Chondrocyte (in vitro differentiated cells): Measurements from ENCODE around the gene GUSB. TPM values are rescaled to one million over a fixed set of nuclear protein-coding genes. Genes with fewer than 3 reads are reported as not detected.
"Not testable (repeated sequence)": the region's sequence is repeated elsewhere in the genome, so short reads cannot be mapped to it uniquely, and the experiment has no call there.

Experiments used
- DNase-seq: peaks from one replicate; pipeline ENCODE4 v3.0.0; 2021; ENCODE audit warnings: mixed read lengths, low spot score
- H3K27ac Mint-ChIP-seq: one replicate; pipeline ENCODE4 v1.8.0; 2021; ENCODE audit warnings: mild to moderate bottlenecking, moderate library complexity, mixed read lengths; ENCODE audit not compliant: unreplicated experiment
- H3K27me3 Mint-ChIP-seq: 2 replicates; pipeline ENCODE4 v1.8.0; 2021; ENCODE audit warnings: low read depth, mixed read lengths
- H3K36me3 Mint-ChIP-seq: 2 replicates; pipeline ENCODE4 v1.8.0; 2021; ENCODE audit warnings: low read depth, mixed read lengths
- H3K4me1 Mint-ChIP-seq: 2 replicates; pipeline ENCODE4 v1.8.0; 2021; ENCODE audit warnings: low read depth, mild to moderate bottlenecking, mixed read lengths
- H3K4me3 Mint-ChIP-seq: one replicate; pipeline ENCODE4 v1.8.0; 2021; ENCODE audit warnings: mild to moderate bottlenecking, moderate library complexity, mixed read lengths; ENCODE audit not compliant: unreplicated experiment
- H3K9me3 Mint-ChIP-seq: 2 replicates; pipeline ENCODE4 v1.8.0; 2021; ENCODE audit warnings: low read depth, mixed read lengths
- CTCF ChIP-seq: fragments of 200-600 bp; sonication (generic); IDR thresholded peaks from 2 replicates; pipeline ENCODE4 v1.5.0; 2021; ENCODE audit warnings: antibody characterized with exemption, mild to moderate bottlenecking, moderate library complexity
- total RNA-seq: library from RNA; stranded (reverse); gene quantifications from 3 replicates; pipeline ENCODE4 v1.2.1, GENCODE V29; 2021

Gene GUSB
- total RNA-seq, 1 donor from 2014 or later, result 27.3 TPM

- no peak overlapping the region for H3K4me3 Mint-ChIP-seq
- H3K4me1 Mint-ChIP-seq, result no peaks in the 10 kb centered on the region
- no peaks in the 10 kb centered on the region for H3K27me3 Mint-ChIP-seq
- no peak for DNase-seq
- no peaks in the 10 kb centered on the region for H3K9me3 Mint-ChIP-seq
- H3K27ac Mint-ChIP-seq, result no peak overlapping the region
- no peak for TF ChIP-seq CTCF
- H3K36me3 Mint-ChIP-seq, result no peaks in the 10 kb centered on the region
Measured at GRCh38 chr7:66007232-66007631, 25.2 kb upstream of the GUSB start.

- not testable (repeated sequence) for H3K9me3 Mint-ChIP-seq, H3K36me3 Mint-ChIP-seq, H3K4me3 Mint-ChIP-seq, H3K27me3 Mint-ChIP-seq, H3K27ac Mint-ChIP-seq, H3K4me1 Mint-ChIP-seq, DNase-seq
Measured at GRCh38 chr7:66005115-66005671, 23.2 kb upstream of the GUSB start.

GRCh38 chr7:66000823-66001417 lies 18.9 kb upstream of the GUSB start:
- H3K27me3 Mint-ChIP-seq, H3K36me3 Mint-ChIP-seq, H3K4me3 Mint-ChIP-seq, DNase-seq, H3K9me3 Mint-ChIP-seq, H3K27ac Mint-ChIP-seq, H3K4me1 Mint-ChIP-seq: not testable (repeated sequence)

- H3K4me1 Mint-ChIP-seq, H3K27me3 Mint-ChIP-seq, H3K27ac Mint-ChIP-seq, H3K4me3 Mint-ChIP-seq, H3K36me3 Mint-ChIP-seq, H3K9me3 Mint-ChIP-seq, DNase-seq: not testable (repeated sequence)
Measured at GRCh38 chr7:65994984-65995383, 13.0 kb upstream of the GUSB start.

GRCh38 chr7:65992526-65992925 lies 10.5 kb upstream of the GUSB start:
- DNase-seq, result no peak
- no peak for TF ChIP-seq CTCF
- Mint-ChIP-seq H3K4me1 (no peaks in the 10 kb centered on the region), H3K27me3 (peaks cover 7% of the 10 kb centered on the region), H3K4me3 (no peak overlapping the region), H3K27ac (no peak overlapping the region), H3K9me3 (no peaks in the 10 kb centered on the region), H3K36me3 (no peaks in the 10 kb centered on the region)

GRCh38 chr7:65991829-65992228 lies 9.8 kb upstream of the GUSB start:
- not testable (repeated sequence) for H3K4me1 Mint-ChIP-seq, DNase-seq, H3K4me3 Mint-ChIP-seq, H3K27ac Mint-ChIP-seq, H3K9me3 Mint-ChIP-seq, H3K36me3 Mint-ChIP-seq, H3K27me3 Mint-ChIP-seq

GRCh38 chr7:65989694-65990080 lies 7.7 kb upstream of the GUSB start:
- no peak overlapping the region for H3K4me3 Mint-ChIP-seq
- H3K9me3 Mint-ChIP-seq, result no peaks in the 10 kb centered on the region
- no peak for DNase-seq

GRCh38 chr7:65988503-65988902 lies 6.5 kb upstream of the GUSB start:
- H3K4me1 Mint-ChIP-seq, H3K36me3 Mint-ChIP-seq, H3K27ac Mint-ChIP-seq, DNase-seq, H3K4me3 Mint-ChIP-seq, H3K9me3 Mint-ChIP-seq, H3K27me3 Mint-ChIP-seq: not testable (repeated sequence)

More at GRCh38 chr7:65989694-65990080, 7.7 kb upstream of the GUSB start:
- Mint-ChIP-seq H3K36me3 (no peaks in the 10 kb centered on the region), H3K27ac (no peak overlapping the region), H3K27me3 (peaks cover under 1% of the 10 kb centered on the region), H3K4me1 (no peaks in the 10 kb centered on the region)
- no peak for TF ChIP-seq CTCF
